GM11168 (cell line): ENCODE measurements around the gene IGSF5.
"Not testable (repeated sequence)": the region's sequence is repeated elsewhere in the genome, so short reads cannot be mapped to it uniquely, and the experiment has no call there.

Source experiments
- in situ Hi-C: fragments of 300-500 bp; cut with MboI; formaldehyde crosslinking; loops from one replicate; pipeline ENCODE4 v1.12.0; 2022; ENCODE audit warnings: low sequenced_read_pairs; ENCODE audit not compliant: unreplicated experiment

Gene IGSF5

GRCh38 chr21:39737376-39738000 is 7.5 kb upstream of the IGSF5 start:
- in situ Hi-C loops = no loop called here

- in situ Hi-C loops = no loop called here
These were observed 6.4 kb upstream of the IGSF5 start for GRCh38 chr21:39738566-39738965.

- in situ Hi-C loops = not testable (repeated sequence)
These were observed 5.5 kb upstream of the IGSF5 start for GRCh38 chr21:39739531-39739930.

- in situ Hi-C loops = not testable (repeated sequence)
These were observed 2.4 kb upstream of the IGSF5 start for GRCh38 chr21:39742561-39742960.

- in situ Hi-C loops = not testable (repeated sequence)
These were observed 349 bp downstream of the IGSF5 start for GRCh38 chr21:39745332-39745731.

GRCh38 chr21:39750670-39751069 is 5.7 kb downstream of the IGSF5 start:
- in situ Hi-C loops = no loop called here

- in situ Hi-C loops = no loop called here
These were observed 9.8 kb downstream of the IGSF5 start for GRCh38 chr21:39754811-39755210.

GRCh38 chr21:39756285-39756684 is 11.3 kb downstream of the IGSF5 start:
- in situ Hi-C loops = no loop called here

- in situ Hi-C loops = no loop called here
These were observed 18.4 kb downstream of the IGSF5 start for GRCh38 chr21:39763272-39763970.

GRCh38 chr21:39774227-39774626 is 29.2 kb downstream of the IGSF5 start:
- in situ Hi-C loops = no loop called here

- in situ Hi-C loops = no loop called here
These were observed 30.8 kb downstream of the IGSF5 start for GRCh38 chr21:39775816-39776215.

GRCh38 chr21:39776589-39776988 is 31.6 kb downstream of the IGSF5 start:
- in situ Hi-C loops = no loop called here

GRCh38 chr21:39781331-39781730 is 36.3 kb downstream of the IGSF5 start:
- in situ Hi-C loops = no loop called here

GRCh38 chr21:39788383-39788782 is 43.4 kb downstream of the IGSF5 start:
- in situ Hi-C loops = no loop called here

GRCh38 chr21:39796466-39796865 is 51.5 kb downstream of the IGSF5 start:
- in situ Hi-C loops = no loop called here

- in situ Hi-C loops = no loop called here
These were observed 54.2 kb downstream of the IGSF5 start for GRCh38 chr21:39799178-39799577.

GRCh38 chr21:39800311-39800710 is 55.3 kb downstream of the IGSF5 start:
- in situ Hi-C loops = no loop called here

GRCh38 chr21:39802217-39802616 is 57.2 kb downstream of the IGSF5 start:
- in situ Hi-C loops = no loop called here

GRCh38 chr21:39803393-39803792 is 58.4 kb downstream of the IGSF5 start:
- in situ Hi-C loops = no loop called here

- in situ Hi-C loops = no loop called here
These were observed 59.3 kb downstream of the IGSF5 start for GRCh38 chr21:39804240-39804639.

- in situ Hi-C loops = no loop called here
These were observed 61.0 kb downstream of the IGSF5 start for GRCh38 chr21:39805983-39806382.

GRCh38 chr21:39807738-39808137 is 62.8 kb downstream of the IGSF5 start:
- in situ Hi-C loops = no loop called here
